Endothelial cell of hepatic sinusoid (primary cell): ENCODE measurements around the gene DPF1.

Experiments used
- in situ Hi-C: cut with HindIII; loops from 2 replicates; pipeline ENCODE4 v1.10.0; 2017; ENCODE audit warnings: low sequenced_read_pairs

Gene DPF1

GRCh38 chr19:38203197-38203596 is 20.8 kb downstream of the DPF1 start:
- in situ Hi-C loops, result no loop called here

DNA sequence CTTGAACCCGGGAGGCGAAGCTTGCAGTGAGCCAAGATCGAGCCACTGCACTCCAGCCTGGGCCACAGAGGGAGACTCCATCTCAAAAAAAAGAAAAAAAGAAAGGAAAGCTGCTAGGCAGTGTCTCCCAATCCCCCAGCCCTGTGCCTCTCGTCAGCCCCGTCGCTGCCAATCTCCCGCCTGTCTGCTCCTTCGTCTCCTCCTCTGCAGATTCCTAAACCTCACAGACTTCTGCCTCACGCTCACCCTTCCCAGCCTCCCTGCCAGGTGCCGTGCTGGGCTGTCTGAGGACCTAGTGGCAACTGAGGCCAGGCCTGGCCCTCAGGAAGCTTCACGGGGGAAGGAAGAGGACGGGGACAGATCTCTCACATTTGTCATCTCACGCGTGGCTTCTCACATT is 21.5 kb downstream of the DPF1 start:
- in situ Hi-C loops, result no loop called here

DNA sequence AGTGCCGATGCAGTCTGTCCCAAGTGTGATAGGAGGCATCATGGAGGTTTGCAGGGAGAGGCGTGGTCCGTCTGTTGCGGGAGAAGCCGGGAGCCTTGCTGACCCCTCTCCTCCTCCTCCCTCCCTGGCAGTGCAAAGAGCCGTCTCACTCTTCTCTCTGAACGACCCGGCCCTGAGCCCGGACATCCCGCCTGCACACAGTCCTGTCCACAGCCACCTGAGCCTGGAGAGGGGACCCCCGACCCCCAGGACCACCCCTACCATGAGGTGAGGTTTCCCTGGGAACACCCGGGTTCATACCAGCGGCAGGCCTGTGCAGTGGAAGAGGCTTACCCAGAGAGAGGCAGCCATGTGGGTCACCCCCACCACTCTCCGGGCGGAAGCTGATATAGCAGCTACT is 22.3 kb downstream of the DPF1 start:
- in situ Hi-C loops, result no loop called here

DNA sequence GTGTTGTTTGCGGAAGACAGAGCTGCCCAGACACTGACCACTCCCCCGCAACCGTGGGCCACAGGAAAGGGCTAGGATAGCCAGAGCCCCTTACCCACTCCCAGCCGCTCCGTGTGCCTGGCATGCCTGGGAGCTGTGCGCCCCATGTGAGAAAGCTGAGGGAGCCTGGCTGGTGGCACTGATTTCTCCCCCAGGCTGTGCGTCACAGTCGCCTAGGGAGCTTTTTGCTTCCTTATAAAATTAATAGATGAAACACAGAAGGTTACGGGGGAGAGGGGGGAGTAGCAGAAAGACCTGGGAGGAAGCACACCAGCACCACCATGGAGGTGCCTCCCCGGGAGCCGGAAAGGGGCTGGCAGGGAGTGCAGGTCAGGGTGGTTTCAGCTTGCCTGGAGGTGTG is 24.7 kb downstream of the DPF1 start:
- in situ Hi-C loops, result loop anchor here (10.0 kb wide), 1 partner anchor 65 kb away; no protein-coding TSS in a partner anchor

GRCh38 chr19:38197937-38198704 is 25.9 kb downstream of the DPF1 start:
- in situ Hi-C loops, result loop anchor here (10.0 kb wide), 1 partner anchor 63 kb away; no protein-coding TSS in a partner anchor

- in situ Hi-C loops, result loop anchor here (10.0 kb wide), 1 partner anchor 62 kb away; no protein-coding TSS in a partner anchor
Measured at GRCh38 chr19:38196948-38197656, 26.9 kb downstream of the DPF1 start.

GRCh38 chr19:38196245-38196837 is 27.7 kb downstream of the DPF1 start:
- in situ Hi-C loops, result loop anchor here (10.0 kb wide), 1 partner anchor 62 kb away; no protein-coding TSS in a partner anchor

- in situ Hi-C loops, result loop anchor here (10.0 kb wide), 1 partner anchor 60 kb away; no protein-coding TSS in a partner anchor
Measured at GRCh38 chr19:38195237-38195636, 28.8 kb downstream of the DPF1 start.

DNA sequence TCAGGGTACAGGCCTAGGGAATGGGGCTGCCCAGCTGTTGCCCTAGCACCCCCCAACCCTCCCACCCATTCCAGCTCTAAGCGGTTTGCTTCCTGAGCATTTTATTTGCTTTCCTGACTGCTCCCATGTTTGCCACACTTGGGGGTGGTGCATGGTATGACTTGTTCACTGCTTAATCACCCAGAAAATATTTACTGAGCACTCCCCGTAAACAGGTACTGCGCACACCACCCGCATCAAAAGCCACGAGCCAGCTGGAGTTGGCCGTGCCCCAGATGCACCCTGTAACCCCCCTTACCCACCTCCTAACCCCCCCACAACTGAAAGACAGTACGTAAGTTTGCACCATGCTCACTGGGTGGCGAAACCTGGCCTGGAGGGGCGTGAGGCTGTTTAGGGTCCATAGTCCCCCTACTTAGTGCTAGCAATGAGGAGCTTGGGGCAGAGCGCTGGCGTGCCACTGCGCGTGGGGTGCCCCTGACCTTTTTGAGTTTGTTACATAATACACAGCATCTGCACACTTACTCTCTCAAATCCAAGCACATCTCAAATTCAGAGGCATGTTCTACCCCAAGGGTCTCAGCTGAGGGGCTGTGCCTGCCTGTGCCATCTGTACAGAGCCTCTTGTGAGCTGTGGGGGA is 29.8 kb downstream of the DPF1 start:
- in situ Hi-C loops, result loop anchor here (10.0 kb wide), 1 partner anchor 59 kb away; no protein-coding TSS in a partner anchor

DNA sequence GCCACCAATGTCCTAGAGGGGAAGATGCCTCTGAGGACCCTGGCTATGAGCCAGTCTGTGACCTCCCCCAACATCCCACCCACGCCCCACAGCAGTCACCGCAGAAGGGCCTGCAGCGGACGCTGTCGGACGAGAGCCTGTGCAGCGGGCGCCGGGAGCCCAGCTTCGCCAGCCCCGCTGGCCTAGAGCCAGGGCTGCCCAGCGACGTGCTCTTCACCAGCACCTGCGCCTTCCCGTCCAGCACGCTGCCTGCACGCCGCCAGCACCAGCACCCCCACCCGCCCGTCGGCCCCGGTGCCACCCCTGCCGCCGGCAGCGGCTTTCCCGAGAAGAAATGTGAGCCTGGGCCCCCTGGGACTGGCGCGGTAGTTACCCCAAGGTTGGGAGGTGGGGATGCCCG is 30.6 kb downstream of the DPF1 start:
- in situ Hi-C loops, result loop anchor here (10.0 kb wide), 1 partner anchor 59 kb away; no protein-coding TSS in a partner anchor

GRCh38 chr19:38191747-38192146 is 32.3 kb downstream of the DPF1 start:
- in situ Hi-C loops, result loop anchor here (10.0 kb wide), 1 partner anchor 57 kb away; no protein-coding TSS in a partner anchor

- in situ Hi-C loops, result loop anchor here (10.0 kb wide), 1 partner anchor 56 kb away; no protein-coding TSS in a partner anchor
Measured at GRCh38 chr19:38190793-38191192, 33.2 kb downstream of the DPF1 start.

DNA sequence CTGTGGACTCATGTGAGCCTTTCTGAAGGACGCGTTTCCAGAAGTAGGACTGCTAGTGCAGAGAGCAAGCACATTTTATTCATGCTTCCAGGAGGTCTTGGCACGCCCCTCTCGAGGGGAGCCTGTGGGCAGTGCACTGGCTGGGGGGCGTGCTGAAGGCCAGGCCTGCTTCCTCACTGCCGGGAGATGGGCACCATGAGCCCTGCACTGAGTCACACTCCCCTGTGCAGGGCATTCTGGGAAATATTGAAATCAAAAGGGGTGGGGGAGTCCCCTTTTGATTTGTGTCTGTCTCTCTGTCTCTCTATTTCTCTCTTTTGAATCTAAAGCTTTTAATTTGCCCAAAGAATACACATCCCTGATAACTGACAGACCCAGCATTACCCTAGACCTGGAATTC is 34.0 kb downstream of the DPF1 start:
- in situ Hi-C loops, result loop anchor here (10.0 kb wide), 1 partner anchor 55 kb away; no protein-coding TSS in a partner anchor

DNA sequence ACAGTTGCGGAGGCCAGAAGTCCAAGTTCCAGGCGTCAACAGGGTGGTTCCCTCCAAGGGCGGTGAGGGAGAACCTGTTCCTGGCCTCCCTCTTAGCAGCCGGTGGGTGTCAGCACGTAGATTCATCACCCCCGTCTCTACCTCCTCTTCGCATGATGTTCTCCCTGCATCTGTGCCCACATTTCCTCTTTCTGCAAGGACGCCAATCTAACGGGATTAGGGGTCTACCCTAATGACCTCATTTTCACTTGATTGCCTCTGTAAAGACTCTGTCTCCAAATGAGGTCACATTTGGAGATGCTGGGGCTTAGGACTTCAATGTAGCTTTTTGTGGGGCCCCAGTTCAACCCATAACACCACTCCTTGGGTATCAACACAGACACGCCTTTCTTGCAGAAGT is 38.5 kb downstream of the DPF1 start:
- in situ Hi-C loops, result no loop called here

GRCh38 chr19:38184815-38185214 is 39.2 kb downstream of the DPF1 start:
- in situ Hi-C loops, result no loop called here

- in situ Hi-C loops, result no loop called here
Measured at GRCh38 chr19:38183251-38183897, 40.6 kb downstream of the DPF1 start.

DNA sequence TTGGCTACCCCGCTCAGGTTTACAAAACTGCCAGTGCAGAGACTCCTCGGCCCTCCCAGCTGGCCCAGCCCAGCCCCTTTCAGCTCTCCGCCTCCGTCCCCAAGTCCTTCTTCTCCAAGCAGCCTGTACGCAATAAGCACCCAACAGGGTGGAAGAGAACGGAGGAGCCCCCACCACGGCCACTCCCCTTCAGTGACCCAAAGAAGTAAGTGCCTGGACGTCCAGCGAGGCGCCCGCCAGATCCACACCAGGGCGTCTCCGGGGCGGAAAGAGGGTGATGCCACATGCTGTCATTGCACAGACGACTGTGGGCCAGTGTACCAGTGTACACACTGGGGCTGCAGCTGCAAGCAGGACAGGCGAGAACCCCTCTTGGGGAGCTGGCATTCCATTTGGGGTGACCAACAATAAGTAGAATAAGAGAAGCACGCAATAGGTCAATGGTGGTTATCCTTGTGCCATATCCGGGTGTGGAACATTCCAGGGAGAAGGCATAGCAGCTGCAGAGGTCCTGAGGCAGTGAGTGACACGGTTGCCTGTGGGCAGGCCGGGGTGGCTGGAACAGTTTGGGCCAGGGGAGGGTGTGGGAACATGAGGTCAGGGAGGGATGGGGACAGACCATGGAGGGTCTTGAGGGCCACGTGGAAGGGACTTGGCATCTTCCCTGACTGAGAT is 41.3 kb downstream of the DPF1 start:
- in situ Hi-C loops, result no loop called here

- in situ Hi-C loops, result no loop called here
Measured at GRCh38 chr19:38180071-38180470, 44.0 kb downstream of the DPF1 start.

DNA sequence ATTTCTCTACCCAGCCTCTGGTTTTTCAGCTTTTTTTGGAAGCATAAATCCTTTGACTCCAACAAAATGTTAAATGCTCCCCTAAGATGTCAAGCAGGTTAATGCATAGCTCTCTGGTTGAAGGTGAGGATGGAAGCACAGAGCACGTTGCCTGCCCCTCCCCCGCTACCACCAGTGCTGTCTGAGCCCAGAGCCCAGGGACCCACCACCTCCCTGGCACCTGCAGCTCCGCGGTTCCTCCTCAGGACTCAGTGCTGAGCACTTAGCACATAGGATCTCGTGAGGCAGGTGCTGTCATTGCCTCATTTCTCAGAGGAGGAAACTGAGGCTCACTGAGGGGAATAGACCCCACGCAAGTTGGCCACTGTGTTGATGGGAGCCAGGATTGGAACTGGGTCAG is 48.6 kb downstream of the DPF1 start:
- in situ Hi-C loops, result no loop called here
